Thyroid gland (tissue), 4 donors: ENCODE measurements around the gene TMCO4.

ENCODE experiments used
- CTCF ChIP-seq, 6 experiments: fragments of 200-600 bp in 3 of 6; fragments of 450-650 bp in 3 of 6; sonication (generic) in 3 of 6; IDR thresholded peaks; one replicate each; pipeline ENCODE4 v1.5.1; 2016 to 2019; ENCODE audit warnings: antibody characterized with exemption in 6 of 6, mild to moderate bottlenecking in 2 of 6, inconsistent platforms in 1 of 6, moderate library complexity in 1 of 6
- POLR2A ChIP-seq, 2 donors: fragments of 450-650 bp; IDR thresholded peaks; one replicate each; pipeline ENCODE4 v1.6.1; 2017; ENCODE audit warnings: antibody characterized with exemption in 2 of 2, mild to moderate bottlenecking in 2 of 2, moderate library complexity in 1 of 2

GRCh38 chr1:19710825-19711611 lies 88.7 kb downstream of the TMCO4 start:
- TF ChIP-seq CTCF (IDR thresholded peaks at IDR 0.05) (no peak), POLR2A (IDR thresholded peaks at IDR 0.05) (no peak)
